Right renal cortex interstitium (tissue), 3 donors: ENCODE results near the gene APOBEC2. TPM values are rescaled to one million over a fixed set of nuclear protein-coding genes. Genes with fewer than 3 reads are reported as not detected.

Experiments
- DNase-seq, 3 donors: peaks; one replicate each; pipeline ENCODE4 v3.0.0-alpha.2; 2013; ENCODE audit warnings: low read depth in 3 of 3, low spot score in 2 of 3
- polyA plus RNA-seq, 3 donors: library from polyadenylated mRNA; unstranded; fragments of 120-200 nt; gene quantifications; one replicate each; pipeline ENCODE4 v1.2.1, GENCODE V29; 2013; ENCODE audit not compliant: insufficient read length in 3 of 3

APOBEC2 gene
- polyA plus RNA-seq, 3 donors: 0.23 to 0.60 (median 0.46) TPM

GRCh38 chr6:41079080-41079479 lies 26.1 kb downstream of the APOBEC2 start:
- no peak for DNase-seq

GRCh38 chr6:41080621-41081020 lies 27.6 kb downstream of the APOBEC2 start:
- no peak for DNase-seq

GRCh38 chr6:41083072-41083471 lies 30.1 kb downstream of the APOBEC2 start:
- DNase-seq: no peak

DNA sequence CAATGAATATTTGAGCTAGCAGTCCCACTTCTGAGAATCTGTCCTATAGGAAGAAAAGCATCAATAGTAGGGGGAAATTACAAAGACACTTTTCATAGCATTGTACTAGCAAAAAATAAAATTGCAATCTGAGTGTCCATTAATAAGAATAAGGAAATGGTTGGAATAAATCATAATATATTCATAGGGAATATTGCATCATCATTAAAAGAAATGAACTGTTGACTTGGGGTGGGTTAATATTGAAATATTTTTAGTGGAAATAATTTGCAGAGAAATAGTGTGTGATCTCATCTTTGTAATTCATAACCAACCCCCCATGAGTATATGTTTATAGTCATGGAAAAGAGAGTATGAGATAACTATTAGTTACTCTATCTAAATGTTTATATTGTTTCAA lies 32.2 kb downstream of the APOBEC2 start:
- DNase-seq: no peak

GRCh38 chr6:41088451-41088850 lies 35.4 kb downstream of the APOBEC2 start:
- DNase-seq: no peak

- DNase-seq: no peak
These were observed 38.1 kb downstream of the APOBEC2 start for GRCh38 chr6:41090841-41091761.

DNA sequence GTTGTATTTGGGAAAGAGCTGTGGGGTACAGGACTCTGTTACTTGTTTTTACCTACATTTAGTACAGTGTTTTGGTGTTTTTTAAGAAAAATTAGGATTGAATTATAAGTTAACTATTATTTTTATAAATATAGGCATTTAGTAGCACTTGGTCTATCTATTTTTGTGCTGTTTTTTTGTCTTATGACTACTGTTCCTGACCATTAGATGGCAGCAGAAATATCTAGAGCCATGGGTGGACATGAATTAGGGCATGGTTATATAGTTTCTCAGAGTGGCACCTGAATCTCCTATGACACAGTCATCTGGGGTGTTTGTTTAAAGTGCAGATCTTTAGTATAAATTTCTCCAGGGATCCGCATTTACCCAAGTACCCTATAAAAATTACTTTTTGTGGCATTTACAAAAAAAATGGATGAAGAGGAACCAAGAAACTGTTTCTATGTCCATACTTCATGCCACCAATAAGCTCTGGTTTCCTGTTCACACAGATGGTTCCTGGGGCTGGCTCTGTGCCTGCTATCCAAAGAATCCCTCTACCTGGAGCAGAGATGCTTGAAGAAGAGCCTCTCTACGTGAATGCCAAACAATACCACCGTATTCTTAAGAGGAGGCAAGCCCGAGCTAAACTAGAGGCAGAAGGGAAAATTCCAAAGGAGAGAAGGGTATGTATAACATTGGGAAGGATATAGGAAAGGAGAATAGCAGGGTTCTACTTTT lies 39.6 kb downstream of the APOBEC2 start:
- no peak for DNase-seq

DNA sequence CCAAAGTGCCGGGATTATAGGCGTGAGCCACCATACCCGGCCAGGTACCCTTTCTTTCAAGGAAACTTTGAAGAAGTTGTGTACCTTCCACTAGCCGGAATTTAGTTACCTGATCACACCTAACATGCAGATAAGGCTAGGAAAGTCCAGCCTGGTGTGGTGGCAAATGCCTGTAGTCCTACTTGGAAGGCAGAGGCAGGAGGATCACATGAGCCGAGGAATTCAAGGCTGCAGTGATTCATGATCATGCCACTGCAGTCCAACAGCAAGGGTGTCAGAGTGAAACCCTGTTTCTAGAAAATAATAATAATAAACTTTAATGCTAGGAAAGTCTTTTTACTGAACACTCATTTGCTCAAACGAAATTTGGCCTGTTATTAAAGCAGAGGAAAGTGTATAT lies 40.7 kb downstream of the APOBEC2 start:
- DNase-seq: no peak

- DNase-seq: no peak
These were observed 44.6 kb downstream of the APOBEC2 start for GRCh38 chr6:41097467-41098090.

- DNase-seq: no peak
These were observed 45.4 kb downstream of the APOBEC2 start for GRCh38 chr6:41098366-41098765.

GRCh38 chr6:41100871-41101287 lies 47.9 kb downstream of the APOBEC2 start:
- DNase-seq: no peak

- no peak for DNase-seq
These were observed 50.8 kb downstream of the APOBEC2 start for GRCh38 chr6:41103847-41104246.

GRCh38 chr6:41111017-41111416 lies 58.0 kb downstream of the APOBEC2 start:
- no peak for DNase-seq

Other genes starting within 250 kb of the APOBEC2 start
- gene UNC5CL, start 14.0 kb upstream of the APOBEC2 start, polyA plus RNA-seq: 1 to 10 TPM; 5.2 to 6.0 (median 5.2) TPM
- under 1 TPM; 0.35 to 0.87 (median 0.44) TPM for gene TSPO2, start 10.7 kb upstream of the APOBEC2 start, polyA plus RNA-seq
- gene OARD1, start 19.2 kb downstream of the APOBEC2 start, polyA plus RNA-seq: 10 to 100 TPM; 64.6 to 73.3 (median 70.2) TPM
- gene NFYA, start 19.8 kb downstream of the APOBEC2 start, polyA plus RNA-seq: 10 to 100 TPM; 52.5 to 55.6 (median 53.6) TPM
- gene TREML1, start 101.1 kb downstream of the APOBEC2 start, polyA plus RNA-seq: 1 to 10 TPM in 1 of 3 donors, under 1 TPM in 2; 0.40 to 1.5 (median 0.72) TPM
- under 1 TPM; 0.29 to 0.59 (median 0.31) TPM for gene TREM2, start 109.9 kb downstream of the APOBEC2 start, polyA plus RNA-seq
- gene TREML2, start 147.9 kb downstream of the APOBEC2 start, polyA plus RNA-seq: under 1 TPM; 0.04 to 0.16 (median 0.10) TPM
- not detected for gene TREML4, start 175.1 kb downstream of the APOBEC2 start, polyA plus RNA-seq
- gene TREM1, start 233.5 kb downstream of the APOBEC2 start, polyA plus RNA-seq: under 1 TPM in 1 of 3 donors, not detected in 2; 0.14 TPM